HuH-7.5 (cell line): ENCODE data around the gene DCAF5.
"Not testable (repeated sequence)": the region's sequence is repeated elsewhere in the genome, so short reads cannot be mapped to it uniquely, and the experiment has no call there.

ENCODE experiments used
- DNase-seq: peaks from one replicate; pipeline ENCODE4 v3.0.0; 2011; ENCODE audit warnings: low spot score

DCAF5 gene

GRCh38 chr14:69041783-69042182, 111.1 kb downstream of the DCAF5 start:
- DNase-seq: no peak

GRCh38 chr14:69040353-69040752, 112.6 kb downstream of the DCAF5 start:
- DNase-seq: no peak

DNA sequence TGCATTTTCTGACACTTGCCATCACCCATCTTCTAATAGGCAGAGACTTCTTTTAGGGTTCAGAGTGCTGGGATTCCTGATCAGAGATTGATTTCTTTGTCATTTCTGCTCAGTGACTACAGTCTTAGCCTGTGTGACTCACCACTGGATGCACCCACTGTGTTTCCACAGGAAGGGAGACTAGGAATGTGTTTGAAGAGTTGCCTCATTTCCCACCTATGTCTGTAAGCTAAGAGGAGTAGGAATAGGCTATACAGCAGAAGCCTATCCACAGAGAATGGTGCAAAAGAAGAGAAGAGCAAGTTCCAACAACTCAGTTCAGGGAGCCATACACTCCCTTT, 113.7 kb downstream of the DCAF5 start:
- DNase-seq: no peak

- DNase-seq: no peak
Measured at GRCh38 chr14:69038455-69039287, 114.2 kb downstream of the DCAF5 start.

DNA sequence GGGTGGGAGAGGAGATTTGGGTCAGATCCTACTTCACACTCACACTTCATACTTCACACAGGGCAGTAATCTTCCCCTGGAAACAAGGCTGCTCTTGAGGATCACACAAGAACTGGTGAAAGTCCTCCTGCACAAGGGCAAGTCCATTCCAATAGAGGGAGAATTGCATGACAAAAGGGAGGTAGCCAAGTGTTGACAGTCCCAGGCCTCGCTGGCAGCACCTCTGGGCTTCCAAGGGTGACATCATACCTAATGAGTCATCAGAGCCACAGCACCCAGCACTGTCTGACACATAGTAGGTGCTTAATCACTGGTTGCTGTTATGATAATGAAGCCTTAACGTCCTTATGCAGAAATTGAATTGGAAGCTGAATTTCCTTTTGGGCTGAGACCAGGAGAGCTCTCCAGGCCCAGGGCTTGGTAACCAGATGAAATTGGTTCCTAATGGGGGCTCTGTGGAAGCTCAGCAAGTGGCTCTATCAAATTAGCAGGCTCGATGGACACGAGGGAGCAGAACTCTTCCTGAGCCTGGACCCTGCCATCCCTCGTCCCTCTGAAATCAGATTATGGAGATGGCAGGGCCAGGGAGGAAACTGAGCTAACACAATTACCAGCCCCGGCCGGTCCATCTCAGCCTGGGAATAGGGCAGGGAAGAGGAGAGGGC, 115.0 kb downstream of the DCAF5 start:
- no peak for DNase-seq

DNA sequence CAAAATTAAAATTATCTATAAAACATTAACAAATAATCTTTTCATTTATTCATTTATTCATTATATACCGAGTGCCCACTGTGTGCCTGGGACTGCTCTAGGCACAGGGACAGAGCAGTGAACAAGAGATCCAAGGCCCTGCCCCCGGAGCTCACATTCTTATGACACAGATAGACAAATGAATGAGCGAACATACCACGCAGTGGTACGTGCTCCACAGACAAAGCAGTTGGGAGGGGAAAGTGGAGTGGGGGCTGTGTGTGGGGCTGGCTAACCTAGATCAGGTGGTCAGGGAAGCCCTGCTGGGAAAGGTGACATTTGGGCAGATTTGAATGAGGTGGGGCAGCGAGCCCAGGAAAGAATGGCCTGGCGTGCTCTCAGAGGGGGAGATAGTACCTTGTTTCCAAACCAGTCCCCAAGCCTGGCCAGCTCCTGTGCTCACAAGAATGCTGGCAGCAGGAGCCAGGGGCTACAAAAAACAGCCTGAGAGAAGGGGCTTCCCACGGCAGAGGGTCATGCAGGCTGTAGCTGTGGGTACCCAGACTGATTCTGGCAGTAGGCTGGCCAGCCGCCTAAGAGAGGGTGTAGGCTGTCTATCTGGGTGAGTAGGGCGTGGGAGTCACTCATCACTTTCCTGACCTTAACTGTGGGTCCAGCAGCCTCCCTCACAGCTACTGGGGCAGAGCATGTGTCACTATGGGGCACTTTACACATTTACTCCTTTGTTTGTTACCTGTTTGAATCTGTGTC, 116.0 kb downstream of the DCAF5 start:
- DNase-seq: no peak

GRCh38 chr14:69034612-69035262, 118.2 kb downstream of the DCAF5 start:
- no peak for DNase-seq

DNA sequence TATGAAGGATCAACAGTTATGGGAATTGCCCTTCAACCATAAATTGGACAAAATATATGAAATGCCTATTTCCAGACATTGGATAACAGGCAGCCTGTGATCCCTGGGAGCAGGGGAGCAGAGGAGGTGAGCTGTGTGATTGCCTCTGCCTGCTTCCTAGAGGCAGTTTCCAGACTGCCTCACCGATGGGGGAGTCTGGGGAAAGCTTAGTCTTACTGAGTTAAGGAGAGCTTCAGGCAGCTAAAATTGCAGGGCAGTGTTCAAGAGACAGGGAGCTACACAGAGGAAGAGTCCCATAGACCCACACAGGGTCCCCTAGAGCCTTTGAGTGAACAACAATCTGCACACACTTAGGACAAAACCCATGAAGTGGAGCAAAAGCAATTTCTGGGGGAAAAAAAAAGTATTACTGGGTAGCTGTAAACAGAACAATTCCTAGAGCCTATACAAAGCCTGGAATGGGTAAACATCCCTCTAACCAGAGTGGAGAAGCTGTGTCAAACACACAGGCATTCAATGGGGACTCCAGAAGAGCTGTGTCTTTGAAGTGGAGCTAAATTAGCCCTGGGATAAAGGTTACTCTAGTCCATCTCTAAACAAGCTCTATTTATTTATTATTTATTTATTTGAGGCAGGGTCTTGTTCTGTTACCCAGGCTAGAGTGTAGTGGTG, 125.5 kb downstream of the DCAF5 start:
- DNase-seq: no peak

- DNase-seq: no peak
Measured at GRCh38 chr14:69023035-69023434, 129.9 kb downstream of the DCAF5 start.

DNA sequence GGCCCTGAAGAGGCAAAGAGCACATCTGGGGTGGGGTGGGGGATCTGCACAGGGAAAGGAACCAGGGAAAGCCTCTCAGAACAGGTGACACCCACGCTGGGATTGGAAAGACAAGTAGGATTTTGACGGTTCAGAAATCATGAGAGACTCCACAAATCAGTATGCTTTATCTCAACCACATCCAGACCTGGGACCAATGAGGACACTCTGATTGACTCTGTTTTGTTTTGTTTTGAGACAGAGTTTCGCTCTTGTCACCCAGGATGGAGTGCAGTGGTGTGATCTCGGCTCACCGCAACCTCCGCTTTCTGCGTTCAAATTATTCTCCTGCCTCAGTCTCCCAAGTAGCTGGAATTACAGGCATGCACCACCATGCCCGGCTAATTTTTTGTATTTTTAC, 130.8 kb downstream of the DCAF5 start:
- not testable (repeated sequence) for DNase-seq

DNA sequence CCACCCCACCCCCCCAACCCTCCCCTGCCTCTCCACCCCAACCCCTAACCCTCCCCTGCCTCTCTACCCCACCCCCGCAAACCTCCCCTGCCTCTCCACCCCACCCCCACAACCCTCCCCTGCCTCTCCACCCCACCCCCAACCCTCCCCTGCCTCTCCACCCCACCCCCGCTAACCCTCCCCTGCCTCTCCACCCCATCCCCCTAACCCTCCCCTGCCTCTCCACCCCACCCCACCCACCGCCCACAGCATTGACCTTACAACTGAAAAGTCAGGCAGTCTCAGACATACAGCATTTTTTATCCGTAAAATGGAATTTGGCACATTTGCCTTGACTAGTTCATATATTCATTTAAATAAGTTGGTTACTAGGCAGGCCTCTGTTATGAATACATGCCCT, 135.2 kb downstream of the DCAF5 start:
- DNase-seq: no peak

GRCh38 chr14:69014829-69015259, 138.1 kb downstream of the DCAF5 start:
- no peak for DNase-seq

- peak; percentile 39 for DNase-seq
Measured at GRCh38 chr14:69013943-69014782, 138.8 kb downstream of the DCAF5 start.

GRCh38 chr14:69012256-69012953, 140.5 kb downstream of the DCAF5 start:
- DNase-seq: no peak

GRCh38 chr14:69010648-69011047, 142.3 kb downstream of the DCAF5 start:
- no peak for DNase-seq

GRCh38 chr14:69008421-69008884, 144.5 kb downstream of the DCAF5 start:
- no peak for DNase-seq

GRCh38 chr14:69006346-69006745, 146.6 kb downstream of the DCAF5 start:
- no peak for DNase-seq

DNA sequence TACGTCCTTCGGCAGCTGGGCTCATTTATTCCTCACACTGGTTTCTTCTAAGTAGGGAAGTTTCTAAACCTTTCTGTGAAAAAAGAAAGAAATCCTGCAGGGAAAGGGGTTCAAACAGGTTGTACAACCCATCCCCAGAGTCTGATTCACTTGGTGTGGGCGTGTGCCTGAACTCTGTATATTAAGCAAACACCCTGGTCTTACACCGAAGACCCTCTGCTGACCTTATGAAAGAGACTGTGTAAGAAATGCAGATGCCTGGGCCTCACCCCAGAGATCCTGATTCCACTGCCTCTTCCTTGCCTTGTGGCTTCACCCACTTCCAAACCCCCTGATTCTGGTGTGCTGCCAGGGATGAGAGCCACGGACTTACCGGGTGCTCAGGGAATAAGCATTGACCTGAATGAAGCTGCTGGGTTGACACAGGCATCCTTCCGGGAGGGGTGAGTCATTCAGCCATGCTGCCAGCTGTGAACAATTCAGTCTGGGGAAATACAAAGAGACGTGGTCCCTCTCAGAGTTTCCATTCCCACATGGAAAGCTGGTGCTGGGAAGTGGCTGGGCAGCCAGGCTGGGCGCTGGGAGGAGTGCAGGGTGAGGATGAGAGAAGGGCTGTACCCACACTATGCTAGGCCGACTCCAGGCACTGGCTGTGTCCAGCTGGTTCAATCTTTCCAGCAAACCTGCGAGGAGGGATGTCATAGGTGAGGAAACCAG, 147.3 kb downstream of the DCAF5 start:
- DNase-seq: no peak

GRCh38 chr14:69004731-69005431, 148.0 kb downstream of the DCAF5 start:
- no peak for DNase-seq
